IMR-90 (cell line): ENCODE results near the gene TRMT11.

Source experiments
- CEBPB ChIP-seq: IDR thresholded peaks from 2 replicates; pipeline ENCODE4 v1.6.1; 2012; ENCODE audit warnings: low read depth, low read length, improper control_type of control experiment
- CHD1 ChIP-seq: IDR thresholded peaks from 2 replicates; pipeline ENCODE4 v1.6.1; 2012; ENCODE audit warnings: low read depth, low read length, improper control_type of control experiment
- CTCF ChIP-seq: conservative IDR thresholded peaks from 2 replicates; pipeline ENCODE4 v1.5.1; 2012; ENCODE audit warnings: mild to moderate bottlenecking, low read depth, low read length, improper control_type of control experiment
- FOS ChIP-seq: fragments of 150-350 bp; IDR thresholded peaks from 2 replicates; pipeline ENCODE4 v1.6.1; 2016; ENCODE audit warnings: low read depth, low read length
- MAFK ChIP-seq: IDR thresholded peaks from 2 replicates; pipeline ENCODE4 v1.6.1; 2012; ENCODE audit warnings: low read depth, low read length, improper control_type of control experiment
- MAZ ChIP-seq: IDR thresholded peaks from 2 replicates; pipeline ENCODE4 v1.6.1; 2012; ENCODE audit warnings: low read depth, mild to moderate bottlenecking, low read length, improper control_type of control experiment, moderate library complexity, borderline replicate concordance
- MXI1 ChIP-seq: IDR thresholded peaks from 2 replicates; pipeline ENCODE4 v1.6.1; 2012; ENCODE audit warnings: low read depth, mild to moderate bottlenecking, low read length, moderate library complexity, borderline replicate concordance
- POLR2A ChIP-seq: IDR thresholded peaks from 2 replicates; pipeline ENCODE4 v1.6.1; 2012; ENCODE audit warnings: mild to moderate bottlenecking, low read depth, low read length
- RAD21 ChIP-seq: IDR thresholded peaks from 2 replicates; pipeline ENCODE4 v1.6.1; 2012; ENCODE audit warnings: low read length, improper control_type of control experiment
- RFX5 ChIP-seq: IDR thresholded peaks from 2 replicates; pipeline ENCODE4 v1.8.0; 2012; ENCODE audit warnings: low read depth, mild to moderate bottlenecking, low read length, moderate library complexity
- SMC3 ChIP-seq: fragments of 150-350 bp; IDR thresholded peaks from 2 replicates; pipeline ENCODE4 v1.6.1; 2016; ENCODE audit warnings: low read depth, mild to moderate bottlenecking, antibody characterized with exemption, low read length, moderate library complexity
- USF2 ChIP-seq: fragments of 150-350 bp; IDR thresholded peaks from 2 replicates; pipeline ENCODE4 v1.6.1; 2017; ENCODE audit warnings: mild to moderate bottlenecking, antibody characterized with exemption, low read length, low read depth

GRCh38 chr6:126064748-126065401 is 78.5 kb downstream of the TRMT11 start:
- no peak for TF ChIP-seq CTCF
- no peak for TF ChIP-seq POLR2A
- no peak for TF ChIP-seq SMC3
- no peak for TF ChIP-seq FOS
- no peak for TF ChIP-seq MXI1
- TF ChIP-seq RAD21, result no peak
- no peak for TF ChIP-seq USF2
- no peak for TF ChIP-seq MAZ
- TF ChIP-seq MAFK, result no peak
- TF ChIP-seq RFX5, result no peak
- no peak for TF ChIP-seq CEBPB
- no peak for TF ChIP-seq CHD1
